Measurements from ENCODE around the gene BCL7A.

DNA sequence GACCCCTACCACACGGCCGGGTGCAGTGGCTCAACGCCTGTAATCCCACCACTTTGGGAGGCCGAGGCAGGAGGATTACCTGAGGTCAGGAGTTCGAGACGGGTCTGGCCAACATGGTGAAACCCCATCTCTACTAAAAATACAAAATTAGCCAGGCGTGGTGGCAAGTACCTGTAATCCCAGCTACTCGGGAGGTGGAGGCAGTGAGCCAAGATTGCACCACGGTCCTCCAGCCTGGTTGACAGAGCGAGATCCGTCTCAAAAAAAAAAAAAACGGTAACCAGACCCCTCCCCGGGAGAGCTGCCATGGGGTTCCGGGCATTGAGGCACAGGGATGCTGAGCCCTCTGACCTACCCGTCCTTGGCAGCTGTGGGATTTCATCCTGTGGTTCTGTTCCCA is 21.8 kb downstream of the BCL7A start:
- TF ChIP-seq, protein P1, sequence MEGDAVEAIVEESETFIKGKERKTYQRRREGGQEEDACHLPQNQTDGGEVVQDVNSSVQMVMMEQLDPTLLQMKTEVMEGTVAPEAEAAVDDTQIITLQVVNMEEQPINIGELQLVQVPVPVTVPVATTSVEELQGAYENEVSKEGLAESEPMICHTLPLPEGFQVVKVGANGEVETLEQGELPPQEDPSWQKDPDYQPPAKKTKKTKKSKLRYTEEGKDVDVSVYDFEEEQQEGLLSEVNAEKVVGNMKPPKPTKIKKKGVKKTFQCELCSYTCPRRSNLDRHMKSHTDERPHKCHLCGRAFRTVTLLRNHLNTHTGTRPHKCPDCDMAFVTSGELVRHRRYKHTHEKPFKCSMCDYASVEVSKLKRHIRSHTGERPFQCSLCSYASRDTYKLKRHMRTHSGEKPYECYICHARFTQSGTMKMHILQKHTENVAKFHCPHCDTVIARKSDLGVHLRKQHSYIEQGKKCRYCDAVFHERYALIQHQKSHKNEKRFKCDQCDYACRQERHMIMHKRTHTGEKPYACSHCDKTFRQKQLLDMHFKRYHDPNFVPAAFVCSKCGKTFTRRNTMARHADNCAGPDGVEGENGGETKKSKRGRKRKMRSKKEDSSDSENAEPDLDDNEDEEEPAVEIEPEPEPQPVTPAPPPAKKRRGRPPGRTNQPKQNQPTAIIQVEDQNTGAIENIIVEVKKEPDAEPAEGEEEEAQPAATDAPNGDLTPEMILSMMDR (conservative IDR thresholded peaks at IDR 0.05; ENCODE audit: low read depth, low read length), result no peak
- no peak for TF ChIP-seq EZH2 (IDR thresholded peaks at IDR 0.05; ENCODE audit: low read length, unreplicated experiment)
